Putamen (tissue), 1 donor: ENCODE results near the gene FGF18.
"Not testable (repeated sequence)": the region's sequence is repeated elsewhere in the genome, so short reads cannot be mapped to it uniquely, and the experiment has no call there.

Experiments
- DNase-seq: peaks from one replicate; pipeline ENCODE4 v3.0.0-alpha.2; 2016; ENCODE audit warnings: low spot score

FGF18 gene, protein sequence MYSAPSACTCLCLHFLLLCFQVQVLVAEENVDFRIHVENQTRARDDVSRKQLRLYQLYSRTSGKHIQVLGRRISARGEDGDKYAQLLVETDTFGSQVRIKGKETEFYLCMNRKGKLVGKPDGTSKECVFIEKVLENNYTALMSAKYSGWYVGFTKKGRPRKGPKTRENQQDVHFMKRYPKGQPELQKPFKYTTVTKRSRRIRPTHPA

DNA sequence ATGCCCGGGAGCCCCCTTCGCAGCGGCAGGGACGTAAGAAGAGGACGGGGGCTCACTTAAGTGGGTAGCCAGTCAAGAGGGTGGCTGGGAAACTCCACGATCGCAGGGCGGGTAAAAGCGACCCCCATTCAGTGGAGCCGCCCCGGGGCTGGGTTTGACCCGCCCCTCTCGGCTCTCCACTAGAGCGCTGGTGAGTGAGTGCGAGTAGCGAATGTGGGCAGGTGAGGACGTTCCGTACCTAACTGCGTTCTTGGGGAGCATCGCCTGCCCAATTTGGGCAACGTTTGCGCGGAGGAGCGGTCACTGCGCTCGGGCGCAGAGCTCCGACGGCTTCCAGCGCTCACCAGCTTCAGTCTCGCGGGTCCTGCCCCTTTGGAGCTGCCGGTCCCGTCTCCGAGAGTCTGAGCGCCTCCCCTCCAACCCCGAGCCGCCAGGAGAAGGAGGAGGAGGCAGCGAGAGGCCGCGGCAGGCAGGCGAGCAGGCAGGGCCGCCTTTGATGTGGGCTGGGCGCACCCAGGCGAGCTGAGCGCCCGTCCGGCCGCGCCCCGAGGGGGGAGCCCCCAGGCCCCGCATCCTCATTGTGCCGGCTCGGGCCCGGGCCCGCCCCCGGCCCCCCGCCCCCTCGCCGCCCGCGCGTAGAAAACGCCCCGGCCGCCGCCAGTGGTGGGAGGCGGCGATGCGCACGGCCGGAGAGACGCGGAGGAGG, at the start of gene FGF18:
Gene FGF18 (plus strand): TSS at position 666 of the 706 bp plus-strand sequence. CDS start 553 bp downstream, outside the sequence.
- no peak for DNase-seq

DNA sequence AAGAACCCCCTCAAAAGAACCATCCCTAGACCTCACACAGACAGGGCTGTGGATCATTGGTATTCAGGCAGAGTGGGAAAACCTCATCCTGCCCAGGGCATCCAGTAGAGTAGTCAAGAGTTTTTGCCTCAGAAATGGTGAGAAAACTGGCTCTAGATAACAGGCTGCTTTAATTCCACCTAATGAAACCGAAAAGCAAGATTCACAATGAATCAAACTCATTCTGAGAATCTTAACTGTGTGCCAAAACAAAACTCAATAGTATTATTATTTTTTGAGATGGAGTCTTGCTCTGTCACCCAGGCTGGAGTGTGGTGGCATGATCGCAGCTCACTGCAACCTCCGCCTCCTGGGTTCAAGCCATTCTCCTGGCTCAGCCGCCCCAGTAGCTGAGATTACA, 49.5 kb upstream of the FGF18 start:
- no peak for DNase-seq

DNA sequence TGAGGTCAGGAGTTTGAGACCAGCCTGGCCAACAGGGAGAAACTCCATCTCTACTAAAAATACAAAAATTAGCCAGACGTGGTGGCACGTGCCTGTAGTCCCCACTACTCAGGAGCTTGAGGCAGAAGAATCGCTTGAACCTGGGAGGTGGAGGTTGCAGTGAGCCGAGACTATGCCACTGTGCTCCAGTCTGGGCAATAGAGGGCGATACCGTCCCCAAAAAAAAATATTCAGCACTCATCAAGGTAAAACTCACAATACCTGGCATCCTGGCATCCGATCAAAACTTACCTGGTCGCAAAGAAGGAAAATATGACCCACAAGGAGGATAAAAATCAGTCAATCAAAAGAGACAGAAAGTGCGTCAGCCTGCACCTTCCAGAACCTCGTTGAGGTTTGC, 48.6 kb upstream of the FGF18 start:
- not testable (repeated sequence) for DNase-seq

DNA sequence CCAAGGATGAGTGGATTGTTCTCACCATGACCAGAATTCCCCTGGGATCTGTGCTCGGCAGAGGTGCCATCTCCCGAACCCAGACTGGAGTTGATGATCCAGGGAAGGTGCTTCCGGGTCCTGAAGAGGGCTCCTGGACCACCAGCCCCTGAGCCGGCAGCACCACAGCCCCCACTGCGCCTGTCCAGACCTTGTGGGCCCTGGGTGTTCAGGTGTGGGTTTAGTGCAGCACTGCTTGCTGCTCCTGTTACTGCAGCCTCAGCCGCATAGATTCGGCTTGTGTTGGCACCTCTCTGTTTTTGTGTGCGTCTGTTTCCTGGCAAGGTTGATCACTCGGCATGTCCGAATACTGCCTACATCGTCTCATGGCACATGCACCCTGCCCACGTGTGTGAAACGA, 48.1 kb upstream of the FGF18 start:
- no peak for DNase-seq

DNA sequence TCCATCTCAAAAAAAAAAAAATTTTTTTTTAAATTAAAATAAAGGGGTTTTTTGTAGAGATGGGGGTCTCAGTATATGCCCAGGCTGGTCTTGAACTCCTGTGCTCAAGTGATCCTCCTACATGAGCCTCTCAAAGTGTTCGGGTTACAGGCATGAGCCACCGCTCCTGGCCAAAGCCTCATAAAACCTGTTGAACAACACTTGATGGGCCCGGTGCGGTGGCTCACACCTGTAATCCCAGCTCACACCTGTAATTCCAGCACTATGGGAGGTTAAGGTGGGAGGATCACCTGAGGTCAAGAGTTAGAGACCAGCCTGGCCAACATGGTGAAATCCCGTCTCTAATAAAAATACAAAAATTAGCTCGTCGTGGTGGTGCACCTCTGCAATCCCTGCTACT, 39.5 kb upstream of the FGF18 start:
- DNase-seq = no peak

DNA sequence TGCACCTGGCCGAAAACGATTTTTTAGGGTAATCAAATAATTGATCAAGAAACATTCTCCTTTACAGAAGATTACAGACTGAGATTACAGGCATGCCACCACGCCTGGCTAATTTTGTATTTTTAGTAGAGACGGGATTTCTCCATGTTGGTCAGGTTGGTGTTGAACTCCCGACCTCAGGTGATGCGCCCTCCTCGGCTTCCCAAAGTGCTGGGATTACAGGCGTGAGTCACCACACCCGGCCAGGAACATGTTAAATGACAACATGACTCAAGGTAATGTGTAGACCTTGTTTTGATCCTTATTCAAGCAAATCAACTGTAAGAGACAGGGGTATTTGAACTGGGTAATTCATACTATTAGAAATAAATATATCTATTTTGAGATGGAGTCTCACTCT, 35.0 kb upstream of the FGF18 start:
- DNase-seq = not testable (repeated sequence)

DNA sequence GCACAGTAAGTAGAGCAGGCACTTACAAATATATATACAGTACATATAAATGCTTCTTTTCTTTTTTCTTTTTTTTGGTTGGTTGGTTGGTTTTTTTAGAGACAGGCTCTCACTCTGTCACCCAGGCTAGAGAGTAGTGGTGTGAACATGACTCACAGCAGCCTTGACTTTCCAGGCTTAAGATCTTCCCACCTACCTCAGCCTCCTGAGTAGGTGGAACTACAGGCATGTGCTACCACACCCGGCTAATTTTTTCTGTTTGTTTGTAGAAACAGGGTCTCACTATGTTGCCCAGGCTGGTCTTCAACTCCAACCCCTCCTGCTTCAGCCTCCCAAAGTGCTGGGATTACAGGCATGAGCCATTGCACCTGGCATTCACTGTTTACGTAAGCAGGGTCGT, 34.4 kb upstream of the FGF18 start:
- DNase-seq = not testable (repeated sequence)

DNA sequence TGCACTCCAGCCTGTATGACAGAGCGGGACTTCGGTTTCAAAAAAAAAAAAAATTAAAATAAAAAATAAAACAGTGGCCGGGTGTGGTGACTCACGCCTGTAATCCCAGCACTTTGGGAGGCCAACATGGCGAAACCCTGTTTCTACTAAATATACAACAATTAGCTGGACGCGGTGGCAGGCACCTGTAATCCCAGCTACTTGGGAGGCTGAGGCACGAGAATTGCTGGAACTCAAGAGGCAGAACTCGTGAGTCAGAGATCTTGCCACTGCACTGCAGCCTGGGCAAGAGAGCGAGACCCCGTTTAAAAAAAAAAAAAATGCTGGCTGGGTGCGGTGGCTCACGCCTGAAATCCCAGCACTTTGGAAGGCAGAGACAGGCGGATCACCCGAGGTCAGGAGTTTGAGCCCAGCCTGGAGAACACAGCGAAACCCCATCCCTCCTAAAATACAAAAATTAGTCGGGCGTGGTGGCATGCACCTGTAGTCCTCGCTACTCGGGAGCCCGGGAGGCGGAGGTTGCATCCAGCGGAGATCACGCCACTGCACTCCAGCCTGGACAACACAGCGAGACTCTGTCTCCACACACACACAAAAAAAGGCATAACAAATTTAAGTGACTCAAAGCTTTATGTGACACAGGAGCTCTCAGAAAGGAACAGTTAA, 33.3 kb upstream of the FGF18 start:
- DNase-seq = no peak

DNA sequence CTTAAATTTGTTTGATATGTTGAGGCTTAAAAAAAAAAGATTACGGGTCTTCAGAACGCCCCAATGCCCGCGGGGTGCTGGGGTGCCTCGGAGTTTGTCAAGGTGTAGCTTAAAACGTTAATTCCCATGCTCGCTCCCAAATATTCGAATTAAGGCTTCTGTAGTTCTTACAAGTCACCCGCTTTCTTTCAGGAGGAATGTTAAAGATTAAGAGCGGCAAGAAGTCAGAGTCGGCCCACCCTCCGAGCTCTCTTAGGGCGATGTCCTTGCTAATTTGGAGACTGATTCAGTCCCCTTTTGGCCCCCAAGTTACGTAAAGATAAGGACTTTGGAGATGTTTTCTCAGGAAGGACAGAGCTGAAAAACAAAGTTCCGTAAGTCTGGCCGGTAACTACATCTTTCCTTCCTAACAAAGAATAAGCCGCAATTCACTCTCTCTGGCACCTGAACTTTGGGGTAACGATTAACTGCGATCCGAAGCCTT, 32.5 kb upstream of the FGF18 start:
- no peak for DNase-seq

DNA sequence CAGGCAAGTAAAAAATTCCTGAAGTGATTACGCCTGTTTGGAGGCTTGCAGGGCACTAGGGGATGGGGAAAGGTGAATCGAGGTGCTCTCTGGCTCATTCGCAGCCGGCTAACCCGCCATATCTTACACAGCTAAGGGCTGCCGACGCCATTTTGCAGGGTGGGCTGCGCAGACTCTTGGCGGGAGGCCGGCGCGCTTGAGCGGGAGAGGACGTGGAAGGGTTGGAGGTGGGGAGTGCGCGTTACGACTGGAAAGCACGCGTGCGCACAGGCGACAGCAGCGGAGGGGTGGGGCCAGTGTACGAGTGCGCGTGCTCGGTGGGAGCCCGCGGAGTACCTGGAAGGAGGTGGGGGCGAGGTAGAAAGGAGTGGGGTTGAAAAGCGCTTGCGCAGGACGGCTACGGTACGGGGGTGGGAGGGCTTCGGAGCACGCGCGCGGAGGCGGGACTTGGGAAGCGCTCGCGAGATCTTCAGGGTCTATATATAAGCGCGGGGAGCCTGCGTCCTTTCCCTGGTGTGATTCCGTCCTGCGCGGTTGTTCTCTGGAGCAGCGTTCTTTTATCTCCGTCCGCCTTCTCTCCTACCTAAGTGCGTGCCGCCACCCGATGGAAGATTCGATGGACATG, 32.0 kb upstream of the FGF18 start, which contains the start of gene NPM1:
Gene NPM1 (plus strand): TSS at position 505 of the 625 bp plus-strand sequence. CDS start 100 bp downstream, at position 605.
- peak; percentile 96 for DNase-seq

DNA sequence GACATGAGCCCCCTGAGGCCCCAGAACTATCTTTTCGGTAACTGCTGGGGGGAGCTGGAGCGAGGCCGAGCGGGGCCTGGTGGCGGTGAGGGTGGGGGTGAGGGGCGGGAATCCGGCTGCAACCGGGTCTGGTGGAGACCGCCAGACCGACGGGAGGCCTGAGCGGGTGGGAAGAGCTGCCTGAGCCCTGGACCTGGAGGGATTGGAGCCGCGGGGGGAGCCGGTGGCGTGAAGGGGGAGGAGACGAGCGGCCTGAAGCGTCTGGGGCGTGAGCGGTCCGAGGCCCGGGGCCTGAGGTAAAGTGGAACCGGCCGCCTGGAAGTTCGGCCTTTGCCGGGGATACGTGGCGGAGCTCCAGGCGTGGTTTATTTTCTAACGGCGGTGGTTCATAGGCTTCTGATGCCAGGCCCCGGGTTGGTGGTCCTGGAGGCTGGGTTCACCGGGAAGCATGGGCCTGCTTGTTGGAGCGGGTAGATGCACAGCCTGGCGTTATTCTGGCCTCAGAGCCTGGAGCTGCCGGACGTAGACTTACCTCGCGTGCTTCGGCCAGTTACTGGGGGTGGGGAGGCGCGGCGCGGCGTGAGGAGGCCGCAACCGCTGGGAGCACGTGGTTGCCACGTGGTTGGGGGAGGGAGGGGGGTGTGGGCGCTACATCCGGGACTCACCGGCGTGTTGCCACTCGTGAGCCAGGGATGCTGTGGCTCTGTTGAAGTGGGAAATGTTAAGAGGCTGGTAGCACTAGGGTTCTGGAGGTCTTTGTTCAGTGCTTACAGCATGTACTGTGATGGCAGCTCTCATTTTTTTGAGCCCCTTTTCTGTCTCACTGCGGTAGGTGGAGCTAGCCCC, 31.3 kb upstream of the FGF18 start:
- DNase-seq = peak; percentile 75

DNA sequence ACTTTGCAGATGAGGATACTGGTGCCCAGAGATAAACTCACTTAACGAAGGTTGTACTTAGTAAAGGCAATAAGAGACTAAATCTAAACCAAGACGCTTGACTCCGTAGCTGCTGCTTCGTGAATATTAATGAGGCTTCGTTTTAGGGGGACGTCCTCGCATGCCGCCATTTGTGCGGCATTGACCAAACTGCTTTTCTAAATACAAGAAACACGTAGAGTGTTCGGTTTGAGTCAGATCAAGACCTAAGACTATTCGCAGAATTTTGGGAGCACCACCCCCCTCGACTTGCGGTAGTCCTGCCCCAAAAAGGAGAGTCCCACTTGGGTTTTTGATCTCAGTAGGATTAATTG, 30.7 kb upstream of the FGF18 start:
- no peak for DNase-seq

DNA sequence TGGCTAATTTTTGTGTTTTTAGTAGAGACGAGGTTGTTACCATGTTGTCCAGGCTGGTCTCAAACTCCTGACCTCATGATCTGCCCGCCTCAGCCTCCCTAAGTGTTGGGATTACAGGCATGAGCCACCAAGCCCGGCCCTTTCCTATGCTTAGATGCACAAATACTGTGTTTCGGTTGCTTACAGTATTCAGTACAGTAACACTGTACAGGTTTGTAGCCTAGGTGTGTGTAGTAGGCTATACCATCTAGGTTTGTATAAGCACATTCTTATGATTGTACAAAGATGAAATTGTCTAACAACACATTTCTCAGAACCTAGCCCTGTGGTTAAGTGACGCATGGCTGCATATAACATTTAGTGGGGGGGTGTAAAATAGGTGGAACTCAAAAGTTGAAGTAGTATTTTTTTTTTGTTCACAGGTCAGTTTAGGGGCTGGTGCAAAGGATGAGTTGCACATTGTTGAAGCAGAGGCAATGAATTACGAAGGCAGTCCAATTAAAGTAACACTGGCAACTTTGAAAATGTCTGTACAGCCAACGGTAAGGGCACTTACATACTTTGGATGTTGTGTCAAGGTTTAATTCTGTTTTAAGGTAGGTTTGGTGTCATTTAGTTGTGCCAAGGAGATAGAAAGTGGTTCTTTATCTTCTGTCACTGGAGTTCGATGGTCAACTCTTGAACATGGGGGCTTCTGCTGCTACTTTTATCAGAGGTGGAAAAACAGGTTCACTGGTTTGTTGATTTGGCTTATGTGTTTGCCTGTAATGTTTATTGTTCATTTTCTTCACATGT, 28.4 kb upstream of the FGF18 start:
- no peak for DNase-seq

DNA sequence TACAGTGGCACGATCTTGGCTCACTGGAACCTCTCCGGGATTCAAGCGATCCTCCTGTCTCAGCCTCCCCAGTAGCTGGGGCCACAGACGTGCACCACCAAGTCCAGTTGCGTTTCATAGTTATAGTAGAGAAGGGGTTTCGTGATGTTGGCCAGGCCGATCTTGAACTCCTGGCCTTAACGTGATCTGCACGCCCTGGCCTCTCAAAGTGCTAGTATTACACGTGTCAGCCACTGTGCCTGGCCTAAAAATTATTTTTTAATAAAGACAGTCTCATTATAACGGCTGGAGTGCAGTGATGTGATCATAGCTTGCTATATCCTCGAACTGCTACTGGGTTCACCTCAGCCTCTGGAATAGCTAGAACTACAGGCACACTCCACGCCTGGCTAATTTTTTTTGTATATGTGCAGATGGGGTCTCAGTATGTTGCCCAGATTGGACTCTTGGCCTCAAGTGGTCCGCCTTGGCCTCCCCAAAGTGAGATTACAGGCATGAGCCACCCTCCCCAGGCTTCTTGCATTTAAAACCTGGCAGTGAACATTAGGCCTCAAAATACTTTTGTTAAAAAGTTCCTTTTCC, 27.4 kb upstream of the FGF18 start:
- no peak for DNase-seq

DNA sequence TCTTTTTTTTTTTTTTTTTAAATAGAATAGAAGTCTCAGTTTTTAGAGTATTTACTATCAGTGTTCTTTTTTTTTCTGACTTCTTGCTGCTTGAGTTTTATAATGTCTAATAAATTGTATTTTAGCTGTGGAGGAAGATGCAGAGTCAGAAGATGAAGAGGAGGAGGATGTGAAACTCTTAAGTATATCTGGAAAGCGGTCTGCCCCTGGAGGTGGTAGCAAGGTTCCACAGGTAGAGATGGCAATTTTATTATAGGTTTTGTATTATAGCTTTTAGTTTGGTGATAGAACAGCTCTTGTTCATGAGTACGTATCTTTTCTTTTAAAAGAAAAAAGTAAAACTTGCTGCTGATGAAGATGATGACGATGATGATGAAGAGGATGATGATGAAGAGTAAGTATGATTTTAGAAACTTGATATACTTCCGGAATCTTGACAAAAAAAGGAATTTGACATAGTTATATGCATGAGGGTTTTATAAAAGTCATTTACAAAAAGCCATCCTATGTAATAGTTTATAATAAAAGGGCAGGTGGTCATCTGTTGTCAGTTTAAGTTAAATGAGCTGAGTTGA, 26.8 kb upstream of the FGF18 start:
- DNase-seq = no peak

DNA sequence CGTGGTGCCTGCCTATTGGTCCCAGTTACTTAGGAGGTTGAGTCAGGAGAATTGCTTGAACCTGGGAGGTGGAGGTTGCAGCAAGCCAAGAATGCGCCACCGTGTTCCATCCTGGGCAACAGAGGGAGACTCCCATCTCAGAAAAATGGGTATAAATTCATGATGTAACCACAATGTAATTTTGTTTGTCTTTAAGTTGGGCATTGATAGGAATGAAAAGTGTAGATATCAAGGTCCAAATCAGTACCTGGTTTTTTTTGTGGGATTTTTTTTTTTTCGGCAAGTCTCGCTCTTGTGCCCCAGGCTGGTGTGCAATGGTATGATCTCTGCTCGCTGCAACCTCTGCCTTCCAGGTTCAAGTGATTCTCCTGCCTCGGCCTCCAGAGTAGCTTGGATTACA, 24.4 kb upstream of the FGF18 start:
- DNase-seq = no peak

DNA sequence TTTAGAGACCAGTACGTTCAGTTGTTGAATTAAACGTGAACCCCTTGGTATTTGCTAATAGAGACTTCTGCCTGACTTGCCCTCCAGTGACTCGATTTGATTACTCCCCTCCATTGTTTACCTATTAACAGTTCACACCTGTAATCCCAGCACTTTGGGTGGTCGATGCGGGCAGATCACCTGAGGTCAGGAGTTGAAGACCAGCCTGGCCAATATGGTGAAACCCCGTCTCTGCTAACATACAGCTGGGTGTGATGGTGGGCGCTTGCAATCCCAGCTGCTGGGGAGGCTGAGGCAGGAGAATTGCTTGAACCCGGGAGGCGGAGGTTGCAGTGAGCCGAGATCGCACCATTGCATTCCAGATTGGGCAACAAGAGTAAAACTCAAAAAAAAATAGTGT, 22.9 kb upstream of the FGF18 start:
- DNase-seq = not testable (repeated sequence)

DNA sequence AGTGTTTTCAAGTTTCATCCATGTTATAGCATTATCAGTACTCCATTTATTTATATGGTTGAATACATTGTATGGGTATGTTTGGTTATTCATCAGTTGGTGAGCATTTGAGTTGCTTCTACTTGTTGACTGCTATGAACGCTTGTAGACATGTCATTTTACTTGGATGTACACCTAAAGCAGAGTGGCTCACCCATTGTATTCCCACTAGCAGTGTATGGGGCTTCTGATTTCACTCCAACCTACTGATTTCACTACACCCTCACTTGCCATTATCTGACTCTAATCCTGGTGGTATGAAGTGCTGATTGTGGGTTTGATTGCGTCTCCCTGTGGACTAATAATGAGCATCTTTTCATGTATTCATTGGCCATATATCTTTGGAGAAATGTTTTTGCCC, 22.3 kb upstream of the FGF18 start:
- no peak for DNase-seq

DNA sequence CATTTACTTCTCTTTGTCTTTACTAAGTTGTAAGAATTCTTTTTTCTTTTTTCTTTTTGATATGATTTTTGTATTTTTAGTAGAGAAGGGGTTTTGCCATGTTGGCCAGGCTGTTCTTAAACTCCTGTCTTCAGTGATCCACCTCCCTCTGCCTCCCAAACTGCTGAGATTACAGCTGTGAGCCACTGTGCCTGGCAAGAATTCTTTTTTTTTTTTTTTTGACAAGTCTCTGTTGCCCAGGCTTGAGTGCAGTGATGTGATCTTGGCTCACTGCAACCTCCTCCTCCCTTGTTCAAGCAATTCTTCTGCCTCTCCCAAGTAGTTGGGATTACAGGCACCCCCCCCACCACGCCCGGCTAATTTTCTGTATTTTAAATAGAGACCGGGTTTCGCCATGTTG, 21.8 kb upstream of the FGF18 start:
- no peak for DNase-seq

DNA sequence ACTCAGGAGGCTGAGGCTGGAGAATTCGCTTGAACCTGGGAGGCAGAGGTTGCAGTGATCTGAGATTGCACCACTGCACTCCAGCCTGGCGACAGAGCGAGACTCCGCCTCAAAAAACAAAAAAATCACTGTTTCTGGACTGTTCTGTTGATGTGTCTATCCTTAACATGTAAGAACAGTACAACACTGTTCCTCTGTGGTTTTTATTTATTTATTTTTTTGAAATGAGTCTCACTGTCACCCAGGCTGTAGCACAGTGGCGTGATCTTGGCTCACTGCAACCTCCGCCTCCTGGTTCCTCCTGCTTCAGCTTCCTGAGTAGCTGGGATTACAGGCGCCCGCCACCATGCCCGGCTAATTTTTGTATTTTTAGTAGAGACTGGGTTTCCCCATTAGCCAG, 20.8 kb upstream of the FGF18 start:
- DNase-seq = not testable (repeated sequence)
